ENCODE results near the gene SLC27A5. TPM values are rescaled to one million over a fixed set of nuclear protein-coding genes. Genes with fewer than 3 reads are reported as not detected.

SLC27A5 gene
- total RNA-seq, 1 donor from 2014 or later, result 10.2 TPM

GRCh38 chr19:58529405-58529804 is 17.6 kb upstream of the SLC27A5 start:
- DNase-seq (no peak), ATAC-seq (ENCODE audit: low read depth) (no peak)
- no peaks in the 10 kb centered on the region for H3K27me3 Mint-ChIP-seq
- ChIA-PET CTCF (no interaction called here), POLR2A (interaction anchor here (0.6 to 1.3 kb wide), 2 partner anchors 14 to 1515 kb away, joined by 3 to 4 read pairs; partner anchors contain the start of gene TRIM28)
- H3K9me3 Mint-ChIP-seq, result no peaks in the 10 kb centered on the region
- H3K4me1 Mint-ChIP-seq, result peaks cover 25% of the 10 kb centered on the region
- H3K27ac Mint-ChIP-seq, result no peak overlapping the region
- intact Hi-C loops (cut with micrococcal nuclease), result no loop called here
- no peak overlapping the region for H3K4me3 Mint-ChIP-seq
- H3K36me3 Mint-ChIP-seq (ENCODE audit: low read depth), result no peaks in the 10 kb centered on the region
- no peak for TF ChIP-seq CTCF (IDR thresholded peaks at IDR 0.05)

GRCh38 chr19:58522709-58523108 is 10.9 kb upstream of the SLC27A5 start:
- peaks cover 27% of the 10 kb centered on the region for H3K4me1 Mint-ChIP-seq
- ChIA-PET CTCF (no interaction called here), POLR2A (interaction anchor here (4.4 kb wide), 1 partner anchor 32 kb away, joined by 69 read pairs; the partner anchor contains the start of gene CHMP2A)
- no peak overlapping the region for H3K27ac Mint-ChIP-seq
- no peak for ATAC-seq (ENCODE audit: low read depth)
- TF ChIP-seq CTCF (IDR thresholded peaks at IDR 0.05), result no peak
- H3K36me3 Mint-ChIP-seq (ENCODE audit: low read depth), result peaks cover 15% of the 10 kb centered on the region
- intact Hi-C loops (cut with micrococcal nuclease), result no loop called here
- H3K27me3 Mint-ChIP-seq, result no peaks in the 10 kb centered on the region
- no peak for DNase-seq
- no peaks in the 10 kb centered on the region for H3K9me3 Mint-ChIP-seq
- no peak overlapping the region for H3K4me3 Mint-ChIP-seq

GRCh38 chr19:58521651-58522050 is 9.9 kb upstream of the SLC27A5 start:
- ATAC-seq (ENCODE audit: low read depth) (no peak), DNase-seq (no peak)
- no peak for TF ChIP-seq CTCF (IDR thresholded peaks at IDR 0.05)
- intact Hi-C loops (cut with micrococcal nuclease), result no loop called here
- ChIA-PET CTCF (interaction anchor here (2.3 to 2.7 kb wide), 3 partner anchors 22 to 82 kb away, joined by 4 to 62 read pairs (median 17); partner anchors contain the start of genes TRIM28 and ZNF132), POLR2A (interaction anchor here (0.6 to 4.4 kb wide), 11 partner anchors 11 to 339 kb away, joined by 3 to 82 read pairs (median 13); partner anchors contain the start of genes CHMP2A, TRIM28 and ZNF274)
- Mint-ChIP-seq H3K9me3 (no peaks in the 10 kb centered on the region), H3K36me3 (ENCODE audit: low read depth) (peaks cover 20% of the 10 kb centered on the region), H3K27me3 (no peaks in the 10 kb centered on the region), H3K4me1 (peaks cover 29% of the 10 kb centered on the region), H3K27ac (no peak overlapping the region), H3K4me3 (peak overlapping the region; percentile 29)

- ChIA-PET CTCF (interaction anchor here (0.6 to 2.7 kb wide), 24 partner anchors 9 to 368 kb away, joined by 3 to 62 read pairs (median 5); partner anchors contain the start of genes CHMP2A, MZF1, SLC27A5 and TRIM28), POLR2A (interaction anchor here (0.5 to 4.4 kb wide), 39 partner anchors 12 to 811 kb away, joined by 3 to 82 read pairs (median 7); partner anchors contain the start of genes CHMP2A, ERVK3-1, MZF1 and RPS5)
- DNase-seq (no peak), ATAC-seq (ENCODE audit: low read depth) (no peak)
- intact Hi-C loops (cut with micrococcal nuclease), result loop anchor here (1.0 kb wide), 1 partner anchor 61 kb away; no protein-coding TSS in a partner anchor
- peak overlapping the region; percentile 95 for H3K4me3 Mint-ChIP-seq
- peaks cover 31% of the 10 kb centered on the region for H3K36me3 Mint-ChIP-seq (ENCODE audit: low read depth)
- no peaks in the 10 kb centered on the region for H3K9me3 Mint-ChIP-seq
- H3K27me3 Mint-ChIP-seq, result no peaks in the 10 kb centered on the region
- H3K27ac Mint-ChIP-seq, result peak overlapping the region; percentile 97
- H3K4me1 Mint-ChIP-seq, result peaks cover 36% of the 10 kb centered on the region
- no peak for TF ChIP-seq CTCF (IDR thresholded peaks at IDR 0.05)
These were observed 8.4 kb upstream of the SLC27A5 start for GRCh38 chr19:58520257-58520599.
